ENCODE measurements around the gene NUDT16L1.

DNA sequence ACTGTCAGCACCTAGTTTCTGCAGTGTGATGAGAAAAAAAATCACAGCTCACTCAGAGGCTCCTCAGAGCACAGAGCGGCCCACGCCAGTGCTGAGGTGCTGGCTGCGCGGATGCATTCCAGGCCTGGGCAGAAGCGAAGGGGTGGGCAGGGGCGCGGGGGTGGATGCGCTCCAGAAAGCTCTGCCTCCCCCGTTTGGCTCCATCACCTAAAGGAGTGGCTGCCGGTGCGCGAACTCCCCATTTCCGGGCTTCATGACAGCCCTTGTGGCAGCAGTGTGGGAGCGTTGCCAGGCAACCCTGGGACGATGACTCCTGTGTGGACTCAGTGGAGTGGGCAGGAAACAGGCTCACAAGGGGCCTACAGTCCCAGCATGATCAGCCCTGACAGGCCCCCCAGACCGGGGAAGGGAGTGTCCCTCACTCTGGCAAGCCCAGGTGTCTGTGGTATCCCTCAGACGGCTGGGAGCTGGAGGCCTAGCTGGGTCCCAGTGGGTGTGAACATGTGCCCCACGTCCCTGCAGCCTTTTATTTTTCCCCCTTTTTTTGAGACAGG is 32.8 kb upstream of the NUDT16L1 start:
- TF ChIP-seq, protein P1, sequence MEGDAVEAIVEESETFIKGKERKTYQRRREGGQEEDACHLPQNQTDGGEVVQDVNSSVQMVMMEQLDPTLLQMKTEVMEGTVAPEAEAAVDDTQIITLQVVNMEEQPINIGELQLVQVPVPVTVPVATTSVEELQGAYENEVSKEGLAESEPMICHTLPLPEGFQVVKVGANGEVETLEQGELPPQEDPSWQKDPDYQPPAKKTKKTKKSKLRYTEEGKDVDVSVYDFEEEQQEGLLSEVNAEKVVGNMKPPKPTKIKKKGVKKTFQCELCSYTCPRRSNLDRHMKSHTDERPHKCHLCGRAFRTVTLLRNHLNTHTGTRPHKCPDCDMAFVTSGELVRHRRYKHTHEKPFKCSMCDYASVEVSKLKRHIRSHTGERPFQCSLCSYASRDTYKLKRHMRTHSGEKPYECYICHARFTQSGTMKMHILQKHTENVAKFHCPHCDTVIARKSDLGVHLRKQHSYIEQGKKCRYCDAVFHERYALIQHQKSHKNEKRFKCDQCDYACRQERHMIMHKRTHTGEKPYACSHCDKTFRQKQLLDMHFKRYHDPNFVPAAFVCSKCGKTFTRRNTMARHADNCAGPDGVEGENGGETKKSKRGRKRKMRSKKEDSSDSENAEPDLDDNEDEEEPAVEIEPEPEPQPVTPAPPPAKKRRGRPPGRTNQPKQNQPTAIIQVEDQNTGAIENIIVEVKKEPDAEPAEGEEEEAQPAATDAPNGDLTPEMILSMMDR (IDR thresholded peaks at IDR 0.05): no peak
- TF ChIP-seq POLR2A (IDR thresholded peaks at IDR 0.05) (no peak), POLR2AphosphoS5 (IDR thresholded peaks at IDR 0.05) (no peak)
